Stimulated activated CD8-positive, alpha-beta memory T cell treated with anti-CD3 and anti-CD28 coated beads, Interleukin-4, amount 100 ng/mL, for 1 hour (primary cell): Measurements from ENCODE around the gene C3.
"Not testable (repeated sequence)": the region's sequence is repeated elsewhere in the genome, so short reads cannot be mapped to it uniquely, and the experiment has no call there.

Experiments used
- DNase-seq, 2 donors: peaks; one replicate each; pipeline ENCODE4 v3.0.0-alpha.2; 2020; ENCODE audit warnings: low read depth in 2 of 2, low spot score in 1 of 2

C3 gene

GRCh38 chr19:6720369-6721137, at the start of gene C3:
C3 (minus strand) TSS chr19:6720650; CDS start chr19:6720589, 61 bp downstream.
- no peak for DNase-seq

- no peak for DNase-seq
These were observed 48.7 kb upstream of the C3 start for GRCh38 chr19:6769006-6769619.

DNA sequence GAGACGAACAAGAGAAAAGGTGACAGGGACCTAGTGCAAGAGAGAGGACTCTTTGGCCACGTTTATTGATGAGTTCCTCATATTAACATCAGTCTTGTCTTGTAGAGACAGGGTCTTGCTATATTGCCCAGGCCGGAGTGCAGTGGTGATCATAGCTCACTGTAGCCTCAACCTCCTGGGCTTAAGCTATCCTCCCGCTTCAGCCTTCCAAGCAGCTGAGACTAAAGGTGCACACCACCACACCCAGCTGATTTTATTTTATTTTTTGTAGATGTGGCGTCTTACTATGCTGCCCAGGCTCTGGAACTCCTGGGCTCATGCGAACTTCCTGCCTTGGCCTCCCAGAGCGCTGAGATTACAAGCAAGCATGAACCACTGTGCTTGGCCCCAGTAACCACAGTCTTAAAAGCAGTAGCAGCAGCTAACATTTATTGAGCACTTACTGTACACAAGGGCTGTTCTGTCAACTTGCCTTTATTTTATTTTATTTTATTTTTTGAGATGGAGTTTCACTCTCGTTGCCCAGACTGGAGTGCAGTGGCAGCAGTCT, 47.9 kb upstream of the C3 start:
- no peak for DNase-seq

- peak; percentile 85 to 90 for DNase-seq
These were observed 47.1 kb upstream of the C3 start, which contains the start of gene SH2D3A for GRCh38 chr19:6767357-6768235. SH2D3A (minus strand) TSS chr19:6767435; CDS start chr19:6763748, 3,687 bp downstream.

- no peak for DNase-seq
These were observed 46.6 kb upstream of the C3 start for GRCh38 chr19:6767081-6767356.

- DNase-seq: no peak
These were observed 46.1 kb upstream of the C3 start for GRCh38 chr19:6766357-6767080.

DNA sequence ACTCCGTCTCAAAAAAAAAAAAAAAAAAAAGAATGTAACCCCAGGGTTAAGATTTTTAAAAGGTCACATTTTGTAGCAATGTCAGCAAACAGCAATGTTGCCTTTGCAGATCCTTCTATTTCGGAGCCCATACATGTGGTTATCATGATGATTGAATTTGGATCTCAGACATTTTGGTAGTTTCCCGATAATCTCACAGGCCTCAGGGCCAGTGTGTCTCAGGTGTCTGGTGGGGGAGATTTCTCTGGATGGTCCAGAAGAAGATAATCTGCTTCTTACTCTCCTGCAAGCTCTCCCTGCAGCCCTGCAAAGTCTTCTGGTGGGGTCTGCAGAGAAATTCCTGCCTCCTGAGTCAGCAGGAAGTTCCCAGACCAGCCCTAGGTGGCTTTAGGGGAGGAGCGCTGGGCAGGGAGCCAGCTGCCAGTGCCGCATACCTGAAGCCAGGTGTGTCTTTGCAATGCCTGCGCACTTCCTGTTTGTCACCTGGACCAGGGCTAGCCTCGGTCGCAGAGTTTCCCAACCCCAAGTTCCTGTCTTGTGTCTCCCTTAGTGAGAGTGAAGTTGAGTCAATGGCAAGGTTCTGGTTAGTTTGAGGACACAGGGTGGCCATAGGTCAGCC, 45.4 kb upstream of the C3 start:
- DNase-seq: no peak

DNA sequence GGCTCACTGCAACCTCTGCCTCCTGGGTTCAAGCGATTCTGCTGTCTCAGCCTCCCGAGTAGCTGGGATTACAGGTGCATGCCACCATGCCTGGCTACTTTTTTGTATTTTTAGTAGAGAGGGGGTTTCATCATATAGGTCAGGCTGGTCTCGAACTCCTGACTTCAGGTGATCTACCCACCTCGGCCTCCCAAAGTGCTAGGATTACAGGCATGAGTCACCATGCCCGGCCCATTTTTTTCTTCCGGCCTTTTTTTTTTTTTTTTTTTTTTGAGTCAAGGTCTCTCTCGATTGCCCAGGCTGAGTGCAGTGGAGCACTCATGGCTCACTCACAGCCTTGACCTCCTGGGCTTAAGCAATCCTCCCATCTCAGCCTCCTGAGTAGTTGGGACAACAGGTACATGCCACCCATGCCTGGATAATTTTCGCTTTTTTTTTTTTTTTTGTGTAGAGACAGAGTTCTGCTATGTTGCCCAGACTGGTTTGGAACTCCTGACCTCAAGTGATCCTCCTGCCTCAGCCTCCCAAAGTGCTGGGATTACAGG, 41.9 kb upstream of the C3 start:
- not testable (repeated sequence) for DNase-seq

GRCh38 chr19:6761053-6761676, 40.7 kb upstream of the C3 start:
- DNase-seq: no peak

GRCh38 chr19:6760606-6761005, 40.2 kb upstream of the C3 start:
- no peak for DNase-seq

DNA sequence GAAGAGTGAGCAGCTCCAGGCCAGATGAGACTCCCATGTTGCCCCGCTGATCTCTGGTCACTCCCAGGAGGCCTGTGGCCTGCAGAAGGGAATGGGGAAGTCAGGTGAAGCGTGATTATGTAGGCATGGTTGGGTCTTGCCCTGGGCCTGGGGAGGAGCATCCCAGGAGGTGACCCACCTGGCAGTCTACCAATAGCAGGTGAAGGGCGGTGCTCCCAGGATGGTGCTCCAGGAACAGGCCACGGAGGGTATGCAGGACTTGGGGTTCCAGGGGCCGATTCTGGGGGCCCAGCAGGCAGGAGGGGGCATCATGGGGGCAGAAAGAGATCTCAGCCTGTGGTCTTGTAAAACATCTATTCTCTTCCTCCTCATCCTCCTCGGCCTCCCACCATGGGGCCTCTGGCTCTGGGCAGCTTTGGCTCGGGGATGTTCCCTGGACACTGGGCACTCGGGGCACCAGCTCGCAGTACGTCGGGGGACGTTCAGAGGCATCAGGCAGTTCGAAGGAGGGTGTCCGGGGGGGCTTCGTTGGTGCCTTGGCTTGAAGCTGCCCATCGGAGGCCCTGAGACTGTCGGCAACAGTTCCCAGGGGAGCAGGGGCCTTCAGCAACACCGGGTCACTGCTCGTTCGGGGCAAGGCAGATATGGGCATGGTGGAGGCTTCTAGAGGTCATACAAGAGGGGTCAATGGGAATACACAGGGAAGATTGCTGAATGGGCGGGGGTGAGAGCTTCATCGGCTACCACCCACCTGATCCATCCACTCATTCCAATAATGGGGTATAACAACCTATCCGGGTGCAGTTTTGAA, 34.4 kb upstream of the C3 start:
- no peak for DNase-seq

GRCh38 chr19:6754136-6754535, 33.7 kb upstream of the C3 start:
- DNase-seq: no peak

DNA sequence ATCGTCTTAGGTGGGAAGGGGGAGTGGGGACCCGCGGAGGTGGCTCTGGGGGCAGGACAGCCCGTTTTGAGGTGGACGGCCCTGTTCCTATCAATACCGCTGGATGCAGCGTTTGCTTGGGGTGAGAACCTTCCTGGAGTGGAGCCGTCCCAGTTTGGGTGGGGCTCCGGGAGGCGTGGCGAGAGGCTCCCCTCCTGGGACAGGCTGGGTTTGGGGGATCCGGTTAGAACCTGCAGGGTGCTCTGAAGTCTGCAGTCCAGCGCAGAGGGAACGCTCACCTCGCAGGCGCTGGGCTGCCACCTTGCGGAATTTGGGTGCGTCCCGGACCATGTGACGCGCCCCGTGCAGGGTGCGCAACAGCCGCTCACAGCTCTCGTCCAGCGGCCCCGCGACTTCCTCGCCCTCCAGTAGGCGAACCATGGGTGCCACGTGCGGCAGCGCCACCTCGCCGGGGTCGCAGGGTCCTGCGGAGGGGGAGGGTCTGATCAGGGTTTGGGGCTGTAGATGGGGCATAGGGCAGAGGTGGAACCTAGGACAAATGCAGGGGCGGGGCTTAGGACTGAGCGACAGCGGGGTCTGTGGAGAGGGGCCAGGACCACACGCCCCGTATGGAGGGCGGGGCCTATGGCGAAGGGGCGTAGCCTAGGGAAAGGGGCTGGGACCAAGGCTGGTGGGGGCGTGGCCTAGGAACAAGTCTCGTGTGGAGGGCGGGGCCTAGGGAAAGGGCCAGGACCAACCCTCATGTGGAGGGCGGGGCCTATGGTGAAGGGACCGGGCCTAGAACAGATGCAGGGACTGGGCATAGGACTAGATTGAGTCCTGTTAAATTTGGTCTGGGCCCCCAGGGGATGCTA, 33.0 kb upstream of the C3 start:
- DNase-seq: peak; percentile 42 to 60

- DNase-seq: no peak
These were observed 32.1 kb upstream of the C3 start for GRCh38 chr19:6752256-6753177.

DNA sequence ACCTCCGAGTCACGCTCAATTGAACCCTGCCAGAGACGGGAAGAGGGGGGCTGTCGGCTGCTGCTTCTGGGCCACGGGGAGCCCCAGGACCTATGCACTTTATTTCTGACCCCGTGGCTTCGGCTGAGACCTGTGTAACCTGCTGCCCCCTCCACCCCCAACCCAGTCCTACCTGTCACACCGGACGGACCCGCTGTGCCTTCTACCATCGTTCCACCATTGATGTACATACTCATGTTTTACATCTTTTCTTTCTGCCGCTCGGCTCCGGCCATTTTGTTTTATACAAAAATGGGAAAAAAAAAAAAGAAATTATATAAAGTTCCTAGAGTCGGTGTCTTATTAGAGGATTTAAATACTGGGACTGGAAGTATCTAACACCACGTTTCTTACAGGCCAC, 30.7 kb upstream of the C3 start:
- no peak for DNase-seq

GRCh38 chr19:6750062-6750461, 29.6 kb upstream of the C3 start:
- no peak for DNase-seq

DNA sequence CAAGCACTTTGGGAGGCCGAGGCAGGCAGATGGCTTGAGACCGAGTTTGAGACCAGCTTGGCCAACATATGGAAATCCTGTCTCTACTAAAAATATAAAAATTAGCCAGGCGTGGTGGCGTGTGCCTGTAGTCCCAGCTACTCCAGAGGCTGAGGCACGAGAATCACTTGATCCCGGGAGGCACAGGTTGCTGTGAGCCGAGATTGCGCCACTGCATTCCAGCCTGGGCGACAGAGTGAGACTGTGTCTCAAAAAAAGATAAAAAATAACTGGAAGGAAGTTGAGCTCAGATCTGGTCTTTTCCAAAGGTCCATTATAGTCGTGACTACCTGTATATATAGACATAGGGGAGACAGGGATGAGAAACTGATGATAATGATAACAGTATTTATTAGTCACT, 28.1 kb upstream of the C3 start:
- not testable (repeated sequence) for DNase-seq
